Umbilical cord (tissue), 2 donors: ENCODE measurements around the gene ZNF548. TPM values are rescaled to one million over a fixed set of nuclear protein-coding genes. Genes with fewer than 3 reads are reported as not detected.

ENCODE experiments used
- DNase-seq: peaks from one replicate; pipeline ENCODE4 v3.0.0-alpha.2; 2015; ENCODE audit warnings: low spot score
- total RNA-seq: library from RNA; depleted of rRNA; stranded (reverse); fragments of >200 nt; gene quantifications from one replicate; pipeline ENCODE4 v1.2.3, GENCODE V29; 2014; ENCODE audit warnings: low replicate concordance; ENCODE audit not compliant: insufficient read depth

Gene ZNF548
- total RNA-seq, 1 donor from 2014 or later = 33.7 TPM

- no peak for DNase-seq
Observed at GRCh38 chr19:57398868-57399267, 9.2 kb downstream of the ZNF548 start.

- DNase-seq = no peak
Observed at GRCh38 chr19:57403737-57404563, 14.3 kb downstream of the ZNF548 start.

- peak; percentile 64 for DNase-seq
Observed at GRCh38 chr19:57406516-57407123, 17.0 kb downstream of the ZNF548 start.

GRCh38 chr19:57410877-57411671, 21.4 kb downstream of the ZNF548 start, which contains the start of gene ZNF17:
Gene ZNF17 (plus strand): TSS chr19:57411161. CDS start chr19:57413616, 2,455 bp downstream.
- DNase-seq = peak; percentile 98

GRCh38 chr19:57419439-57419838, 29.8 kb downstream of the ZNF548 start:
- DNase-seq = no peak

- no peak for DNase-seq
Observed at GRCh38 chr19:57421037-57421436, 31.4 kb downstream of the ZNF548 start.

GRCh38 chr19:57434386-57435061, 44.9 kb downstream of the ZNF548 start:
- DNase-seq = no peak

GRCh38 chr19:57435062-57435978, 45.7 kb downstream of the ZNF548 start, which contains the start of gene ZNF749:
Gene ZNF749 (plus strand): TSS chr19:57435325. CDS start chr19:57435579, 254 bp downstream.
- DNase-seq = peak; percentile 99

GRCh38 chr19:57436417-57436816, 46.8 kb downstream of the ZNF548 start:
- DNase-seq = no peak

- DNase-seq = no peak
Observed at GRCh38 chr19:57437931-57438330, 48.3 kb downstream of the ZNF548 start.

GRCh38 chr19:57438925-57439324, 49.3 kb downstream of the ZNF548 start:
- no peak for DNase-seq

GRCh38 chr19:57441979-57442752, 52.5 kb downstream of the ZNF548 start:
- DNase-seq = no peak

- DNase-seq = no peak
Observed at GRCh38 chr19:57443121-57443696, 53.6 kb downstream of the ZNF548 start.

- no peak for DNase-seq
Observed at GRCh38 chr19:57452307-57452706, 62.7 kb downstream of the ZNF548 start.

Other genes with a start within 250 kb of the ZNF548 start
- 1.4 TPM for gene ZIM3, start 244.7 kb upstream of the ZNF548 start, total RNA-seq
- gene DUXA, start 222.4 kb upstream of the ZNF548 start, total RNA-seq = not detected
- gene ZNF264, start 198.4 kb upstream of the ZNF548 start, total RNA-seq = 33.2 TPM
- not detected for gene AURKC, start 158.8 kb upstream of the ZNF548 start, total RNA-seq
- gene ZNF805, start 149.2 kb upstream of the ZNF548 start, total RNA-seq = 49.6 TPM
- gene ZNF460, start 109.4 kb upstream of the ZNF548 start, total RNA-seq = 119 TPM
- 12.3 TPM for gene ZNF543, start 69.4 kb upstream of the ZNF548 start, total RNA-seq
- 12.8 TPM for gene ZNF304, start 38.6 kb upstream of the ZNF548 start, total RNA-seq
- 3.1 TPM for gene TRAPPC2B, start 26.3 kb upstream of the ZNF548 start, total RNA-seq
- gene ZNF547, start 26.3 kb upstream of the ZNF548 start, total RNA-seq = 5.3 TPM
- 18.5 TPM for gene ZNF17, start 21.3 kb downstream of the ZNF548 start, total RNA-seq
- gene ZNF749, start 45.5 kb downstream of the ZNF548 start, total RNA-seq = 10.1 TPM
- 4.3 TPM for gene VN1R1, start 67.3 kb downstream of the ZNF548 start, total RNA-seq
- 13.7 TPM for gene ZNF772, start 87.7 kb downstream of the ZNF548 start, total RNA-seq
- gene ZNF419, start 97.9 kb downstream of the ZNF548 start, total RNA-seq = 32.7 TPM
- 13.5 TPM for gene ZNF773, start 110.1 kb downstream of the ZNF548 start, total RNA-seq
- 12.5 TPM for gene ZNF549, start 137.5 kb downstream of the ZNF548 start, total RNA-seq
- 2.9 TPM for gene ZNF550, start 170.0 kb downstream of the ZNF548 start, total RNA-seq
- 1.2 TPM for gene ZNF416, start 189.1 kb downstream of the ZNF548 start, total RNA-seq
- 14.4 TPM for gene ZIK1, start 194.3 kb downstream of the ZNF548 start, total RNA-seq
- 2.2 TPM for gene ZNF530, start 210.0 kb downstream of the ZNF548 start, total RNA-seq
- 42.6 TPM for gene ZNF134, start 224.4 kb downstream of the ZNF548 start, total RNA-seq
- gene ZNF211, start 243.3 kb downstream of the ZNF548 start, total RNA-seq = 20.5 TPM